ENCODE data around the gene GTF2F2. TPM values are rescaled to one million over a fixed set of nuclear protein-coding genes. Genes with fewer than 3 reads are reported as not detected.

Gene GTF2F2
- total RNA-seq, 1 experiment from 2014 or later = 33.8 TPM

- no peaks in the 10 kb centered on the region for H3K9me3 Mint-ChIP-seq
- H3K27me3 Mint-ChIP-seq (ENCODE audit: low read depth) = no peaks in the 10 kb centered on the region
- CTCF ChIA-PET = interaction anchor here (0.6 to 1.6 kb wide), 2 partner anchors 42 to 283 kb away, joined by 3 to 4 read pairs; no protein-coding TSS in a partner anchor
- H3K4me1 Mint-ChIP-seq = peaks cover 22% of the 10 kb centered on the region
- DNase-seq (ENCODE audit: low spot score) = no peak
- H3K36me3 Mint-ChIP-seq = no peaks in the 10 kb centered on the region
- peak; percentile 55; the same call in 1 of the 2 replicates for TF ChIP-seq NFATC4 (CRISPR knock-in tag; IDR thresholded peaks at IDR 0.05)
- peak; percentile 24; the same call in 1 of the 2 replicates for TF ChIP-seq ZNF532 (CRISPR knock-in tag; IDR thresholded peaks at IDR 0.05; ENCODE audit: borderline replicate concordance)
- peak; percentile 17; the same call in 1 of the 2 replicates for TF ChIP-seq CDX4 (CRISPR knock-in tag; IDR thresholded peaks at IDR 0.05; ENCODE audit: borderline replicate concordance)
- TF ChIP-seq ZNF671 (CRISPR knock-in tag; IDR thresholded peaks at IDR 0.05) = no peak
- no peak for TF ChIP-seq AFF4 (CRISPR knock-in tag; IDR thresholded peaks at IDR 0.05; ENCODE audit: borderline replicate concordance)
- 0 out of 2 replicates have a peak, but pooled peaks have one; percentile 2 for TF ChIP-seq EMX1 (CRISPR knock-in tag; IDR thresholded peaks at IDR 0.05)
- TF ChIP-seq PREB (CRISPR knock-in tag; IDR thresholded peaks at IDR 0.05; ENCODE audit: borderline replicate concordance) = no peak
- 0 out of 2 replicates have a peak overlapping the region, but pooled peaks have one; percentile 68 for H3K27ac Mint-ChIP-seq
- POLR2A ChIA-PET = interaction anchor here (0.6 to 0.7 kb wide), 2 partner anchors 23 to 43 kb away, joined by 3 to 5 read pairs; no protein-coding TSS in a partner anchor
- no peak for ATAC-seq
- H3K4me3 Mint-ChIP-seq = no peak overlapping the region
Measured at GRCh38 chr13:45328661-45329111, 208.4 kb downstream of the GTF2F2 start.

GRCh38 chr13:45331123-45331619 lies 210.9 kb downstream of the GTF2F2 start:
- Mint-ChIP-seq H3K27me3 (ENCODE audit: low read depth) (no peaks in the 10 kb centered on the region), H3K4me3 (no peak overlapping the region), H3K27ac (peak overlapping the region; percentile 25), H3K4me1 (peaks cover 32% of the 10 kb centered on the region), H3K36me3 (peaks cover 9% of the 10 kb centered on the region), H3K9me3 (no peaks in the 10 kb centered on the region)
- TF ChIP-seq ZMAT4 (CRISPR knock-in tag; IDR thresholded peaks at IDR 0.05) (0 out of 2 replicates have a peak, but pooled peaks have one; percentile 5), EMX1 (CRISPR knock-in tag; IDR thresholded peaks at IDR 0.05) (peak; percentile 81; the same call in 1 of the 2 replicates), ELF4 (CRISPR knock-in tag; IDR thresholded peaks at IDR 0.05; ENCODE audit: low read depth) (no peak), PRRX2 (CRISPR knock-in tag; IDR thresholded peaks at IDR 0.05) (peak; percentile 33), MAX (CRISPR knock-in tag; IDR thresholded peaks at IDR 0.05) (no peak), ZNF532 (CRISPR knock-in tag; IDR thresholded peaks at IDR 0.05; ENCODE audit: borderline replicate concordance) (0 out of 2 replicates have a peak, but pooled peaks have one; percentile 25), NFATC4 (CRISPR knock-in tag; IDR thresholded peaks at IDR 0.05) (peak; percentile 8; the same call in 1 of the 2 replicates), ZNF671 (CRISPR knock-in tag; IDR thresholded peaks at IDR 0.05) (peak; percentile 44; the same call in 1 of the 2 replicates)
- DNase-seq (ENCODE audit: low spot score) = no peak
- ChIA-PET POLR2A (interaction anchor here (1.0 to 2.0 kb wide), 3 partner anchors 9 to 179 kb away, joined by 3 to 6 read pairs (median 3); no protein-coding TSS in a partner anchor), CTCF (interaction anchor here (0.9 kb wide), 1 partner anchor 285 kb away, joined by 3 read pairs; no protein-coding TSS in a partner anchor)
- ATAC-seq = peak; percentile 1; the same call in 1 of the 2 replicates

Measured in WTC11 (cell line).